SU-DHL-6 (cell line): ENCODE measurements around the gene UVSSA.

Experiments
- H2AFZ ChIP-seq: fragments of 200-600 bp; sonication (generic); 2 replicates; pipeline ENCODE4 v1.6.1; 2014; ENCODE audit warnings: low read depth, mild to moderate bottlenecking, moderate library complexity, mixed read lengths, antibody characterized with exemption, low read length; ENCODE audit not compliant: severe bottlenecking
- H3F3A ChIP-seq: fragments of 200-600 bp; shearing (Covaris generic); 2 replicates; pipeline ENCODE4 v1.6.0; 2016; ENCODE audit warnings: antibody characterized with exemption, mild to moderate bottlenecking; ENCODE audit not compliant: insufficient read depth
- H3K27ac ChIP-seq: fragments of 200-600 bp; sonication (generic); 2 replicates; pipeline ENCODE4 v1.5.1; 2016; ENCODE audit warnings: low read depth, mild to moderate bottlenecking, low read length, moderate library complexity, mixed read lengths
- H3K27me3 ChIP-seq: fragments of 200-600 bp; sonication (generic), shearing (Covaris generic); 2 replicates; pipeline ENCODE4 v1.6.0; 2014; ENCODE audit warnings: mild to moderate bottlenecking, low read length
- H3K36me3 ChIP-seq: fragments of 200-600 bp; sonication (generic); 2 replicates; pipeline ENCODE4 v1.6.1; 2014; ENCODE audit warnings: mild to moderate bottlenecking, low read length, mixed read lengths
- H3K4me2 ChIP-seq: fragments of 300-600, 200-600 bp; shearing (Covaris generic), sonication (generic); 2 replicates; pipeline ENCODE4 v1.6.0; 2014; ENCODE audit warnings: low read length, low read depth, mild to moderate bottlenecking; ENCODE audit not compliant: poor library complexity, severe bottlenecking
- H3K4me3 ChIP-seq: fragments of 200-600 bp; sonication (generic); 2 replicates; pipeline ENCODE4 v1.5.1; 2014; ENCODE audit warnings: antibody characterized with exemption, low read length, mild to moderate bottlenecking, mixed read lengths; ENCODE audit not compliant: insufficient read depth, poor library complexity, severe bottlenecking
- H3K79me2 ChIP-seq: fragments of 200-600 bp; sonication (generic); 2 replicates; pipeline ENCODE4 v1.6.1; 2014; ENCODE audit warnings: mild to moderate bottlenecking, low read length, moderate library complexity; ENCODE audit not compliant: insufficient read depth
- H3K9ac ChIP-seq: fragments of 200-600 bp; sonication (generic); 2 replicates; pipeline ENCODE4 v1.7.0; 2014; ENCODE audit warnings: mild to moderate bottlenecking, low read length
- H3K9me2 ChIP-seq: fragments of 200-600 bp; sonication (generic); replicated peaks from 2 replicates; pipeline ENCODE4 v1.6.1; 2014; ENCODE audit warnings: low read length; ENCODE audit not compliant: insufficient read depth
- H3K9me3 ChIP-seq: fragments of 200-600 bp; sonication (generic); 2 replicates; pipeline ENCODE4 v1.6.1; 2014; ENCODE audit warnings: low read length, mixed read lengths; ENCODE audit not compliant: insufficient read depth
- H4K20me1 ChIP-seq: fragments of 200-600 bp; sonication (generic); 2 replicates; pipeline ENCODE4 v1.6.1; 2014; ENCODE audit warnings: low read depth, mild to moderate bottlenecking, antibody characterized with exemption, low read length, moderate library complexity, mixed read lengths
- CTCF ChIP-seq: fragments of 200-600 bp; sonication (generic); IDR thresholded peaks from one replicate; pipeline ENCODE4 v1.5.1; 2017; ENCODE audit warnings: antibody characterized with exemption, mild to moderate bottlenecking, low read length, moderate library complexity; ENCODE audit not compliant: insufficient read depth, poor library complexity, severe bottlenecking
- EZH2phosphoT487 ChIP-seq: fragments of 200-600 bp; sonication (generic), shearing (Covaris generic); conservative IDR thresholded peaks from 2 replicates; pipeline ENCODE4 v1.6.1; 2018; ENCODE audit warnings: mild to moderate bottlenecking, antibody characterized with exemption, low read length, moderate library complexity, mixed read lengths

UVSSA gene

GRCh38 chr4:1340181-1340747, 6.7 kb upstream of the UVSSA start:
- no peaks in the 10 kb centered on the region for H3F3A ChIP-seq
- no peak overlapping the region for H2AFZ ChIP-seq
- no peak overlapping the region for H3K27ac ChIP-seq
- H3K27me3 ChIP-seq, result no peaks in the 10 kb centered on the region
- no peaks in the 10 kb centered on the region for H3K9me3 ChIP-seq
- TF ChIP-seq EZH2phosphoT487 (no peak), CTCF (no peak)
- no peak overlapping the region for H3K4me3 ChIP-seq
- 0 out of 2 replicates have a peak, but pooled peaks cover 5% of the 10 kb centered on the region for H3K36me3 ChIP-seq
- H4K20me1 ChIP-seq, result no peaks in the 10 kb centered on the region
- no peak overlapping the region for H3K4me2 ChIP-seq
- H3K9ac ChIP-seq, result no peak overlapping the region
- no peaks in the 10 kb centered on the region for H3K79me2 ChIP-seq
- no peaks in the 10 kb centered on the region for H3K9me2 ChIP-seq

- Histone ChIP-seq H3K27me3 (no peaks in the 10 kb centered on the region), H3K9me3 (no peaks in the 10 kb centered on the region), H3K4me3 (no peak overlapping the region), H3K36me3 (0 out of 2 replicates have a peak, but pooled peaks cover 5% of the 10 kb centered on the region), H3K4me2 (no peak overlapping the region), H3F3A (no peaks in the 10 kb centered on the region), H3K9ac (no peak overlapping the region), H3K27ac (no peak overlapping the region), H2AFZ (no peak overlapping the region), H3K79me2 (no peaks in the 10 kb centered on the region), H3K9me2 (no peaks in the 10 kb centered on the region), H4K20me1 (no peaks in the 10 kb centered on the region)
- TF ChIP-seq EZH2phosphoT487 (no peak), CTCF (no peak)
Observed at GRCh38 chr4:1340861-1341260, 6.1 kb upstream of the UVSSA start.

- no peak overlapping the region for H2AFZ ChIP-seq
Observed at GRCh38 chr4:1342003-1342402, 5.0 kb upstream of the UVSSA start.

More at GRCh38 chr4:1342003-1342402, 5.0 kb upstream of the UVSSA start:
- Histone ChIP-seq H3K4me2 (no peak overlapping the region), H3F3A (no peaks in the 10 kb centered on the region), H3K4me3 (no peak overlapping the region), H3K9me3 (no peaks in the 10 kb centered on the region), H3K27ac (no peak overlapping the region), H3K9ac (no peak overlapping the region), H3K9me2 (no peaks in the 10 kb centered on the region), H4K20me1 (no peaks in the 10 kb centered on the region), H3K27me3 (no peaks in the 10 kb centered on the region), H3K79me2 (no peaks in the 10 kb centered on the region), H3K36me3 (0 out of 2 replicates have a peak, but pooled peaks cover 5% of the 10 kb centered on the region)
- no peak for TF ChIP-seq EZH2phosphoT487
- TF ChIP-seq CTCF, result no peak
